HG02798 (cell line): ENCODE results near the gene COL4A3.
"Not testable (repeated sequence)": the region's sequence is repeated elsewhere in the genome, so short reads cannot be mapped to it uniquely, and the experiment has no call there.

Source experiments
- ATAC-seq: cut with Tn5 transposase; IDR thresholded peaks from one replicate; pipeline ENCODE4 v1.9.1; 2021; ENCODE audit warnings: mild to moderate bottlenecking; ENCODE audit not compliant: unreplicated experiment, poor library complexity

Gene COL4A3

GRCh38 chr2:227154986-227155774 lies 9.2 kb upstream of the COL4A3 start:
- no peak for ATAC-seq

DNA sequence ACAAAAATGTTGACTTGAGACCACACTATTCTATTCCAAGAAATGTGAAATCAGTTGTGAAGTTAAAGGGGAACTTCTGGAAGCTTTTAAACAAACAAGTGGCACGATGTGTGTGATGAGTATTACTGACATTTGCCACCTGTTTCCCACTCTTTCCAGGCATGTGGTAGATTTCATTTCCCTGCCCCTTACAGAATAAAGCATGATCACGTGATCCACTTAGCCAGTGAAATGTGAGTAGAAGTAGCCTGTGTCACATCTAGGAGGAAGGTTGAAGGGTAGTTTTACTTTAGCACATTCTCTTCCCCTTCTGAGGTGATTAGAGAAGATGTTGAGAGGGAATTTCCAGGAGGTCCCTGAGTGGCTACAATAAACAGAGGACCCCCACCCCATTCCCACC lies 4.3 kb upstream of the COL4A3 start:
- no peak for ATAC-seq

DNA sequence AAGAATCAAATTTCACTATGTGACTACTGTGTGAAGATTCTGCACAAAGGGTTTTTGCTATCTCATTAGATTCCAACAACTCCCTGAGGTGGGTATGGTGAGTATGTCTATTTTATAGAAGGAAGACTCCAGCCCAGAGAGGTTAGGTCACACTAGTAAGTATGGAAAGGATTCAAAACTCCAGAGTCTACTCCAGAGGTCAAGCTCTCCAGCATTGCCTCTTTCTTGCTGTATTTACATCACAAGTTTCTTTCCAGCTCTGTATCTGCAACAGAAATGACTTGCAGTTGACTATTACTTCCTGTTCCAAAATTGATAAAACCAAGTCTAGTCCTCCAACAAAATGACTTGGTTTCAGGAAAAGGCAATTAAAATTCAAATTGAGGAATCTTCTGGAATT lies 2.5 kb upstream of the COL4A3 start:
- ATAC-seq: no peak

DNA sequence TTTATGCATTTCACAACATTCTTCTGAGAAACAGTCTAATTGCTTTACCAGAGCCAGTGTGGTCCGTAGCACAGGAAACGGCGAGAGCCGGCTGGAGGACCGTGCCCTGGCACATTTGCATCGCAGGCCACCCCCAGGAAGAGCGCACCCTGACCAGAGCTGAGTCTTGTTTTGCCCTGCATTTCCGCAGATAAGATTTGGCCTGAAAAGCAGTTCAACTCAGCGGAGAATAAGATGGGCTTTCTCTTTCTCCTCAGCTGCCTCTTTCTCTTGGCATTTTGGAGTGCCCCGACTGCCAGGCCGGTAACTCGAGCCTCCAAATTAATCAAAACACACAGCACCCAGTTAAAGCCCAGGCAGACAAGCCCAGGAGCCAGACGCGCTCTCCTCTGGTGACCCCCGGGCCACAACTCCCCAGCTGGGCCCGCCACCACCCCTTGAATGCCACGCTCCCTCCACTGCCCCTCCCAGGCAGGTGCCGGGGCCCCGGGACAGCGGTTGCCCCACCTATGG lies 883 bp upstream of the COL4A3 start:
- ATAC-seq: peak; percentile 75

GRCh38 chr2:227164763-227165291 lies 403 bp downstream of the COL4A3 start:
- ATAC-seq: peak; percentile 65

DNA sequence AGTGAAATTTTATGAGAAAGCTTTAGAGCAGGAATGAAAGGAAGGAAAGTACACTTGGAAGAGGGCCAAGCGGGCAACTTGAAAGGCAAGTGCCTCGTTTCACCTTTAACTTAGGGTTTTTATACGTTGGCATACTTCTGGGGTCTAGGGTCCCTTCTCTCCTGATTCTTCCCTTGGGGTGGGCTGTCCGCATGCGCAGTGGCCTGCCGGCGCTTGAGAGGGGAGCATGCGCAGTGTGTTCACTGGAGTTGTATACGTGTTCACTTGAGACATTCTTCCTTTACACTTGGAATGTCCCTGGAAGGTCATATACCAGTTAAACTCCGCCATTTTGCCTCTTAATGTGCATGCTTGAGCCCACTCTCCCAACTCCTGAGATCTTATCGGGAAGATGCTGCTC lies 7.4 kb downstream of the COL4A3 start:
- ATAC-seq: not testable (repeated sequence)

DNA sequence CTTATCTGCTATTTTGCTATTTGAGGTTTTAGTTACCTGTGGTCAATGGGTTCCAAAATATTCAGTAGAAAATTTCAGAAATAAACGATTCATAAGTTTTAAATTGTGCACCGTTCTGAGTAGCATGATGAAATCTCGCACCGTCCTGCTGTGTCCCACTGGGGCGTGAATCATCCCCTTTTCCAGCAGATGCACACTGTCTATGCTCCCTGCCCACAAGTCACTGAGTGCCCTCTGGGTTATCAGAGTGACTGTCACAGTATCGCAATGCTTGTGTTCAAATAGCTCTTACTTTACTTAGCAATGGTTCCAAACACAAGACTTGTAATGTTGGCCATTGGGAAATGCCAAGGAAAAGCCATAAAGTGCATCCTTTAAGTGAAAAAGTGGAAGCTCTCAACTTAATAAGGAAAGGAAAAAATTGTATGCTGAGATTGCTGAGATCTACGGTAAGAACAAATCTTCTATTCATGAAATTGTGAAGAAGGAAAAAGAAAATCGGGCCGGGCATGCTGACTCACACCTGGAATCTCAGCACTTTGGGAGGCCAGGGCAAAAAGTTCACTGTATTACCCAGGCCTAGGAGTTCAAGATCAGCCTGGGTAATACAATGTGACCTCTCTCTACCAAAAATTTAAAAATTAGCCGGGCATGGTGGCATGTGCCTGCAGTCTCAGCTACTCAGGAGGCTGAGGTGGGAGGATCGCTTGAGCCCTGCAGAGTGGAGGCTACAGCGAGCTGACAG lies 13.3 kb downstream of the COL4A3 start:
- ATAC-seq: no peak

- ATAC-seq: no peak
Measured at GRCh38 chr2:227179988-227180685, 15.7 kb downstream of the COL4A3 start.

GRCh38 chr2:227180770-227181169 lies 16.3 kb downstream of the COL4A3 start:
- no peak for ATAC-seq

- no peak for ATAC-seq
Measured at GRCh38 chr2:227182765-227183164, 18.3 kb downstream of the COL4A3 start.

GRCh38 chr2:227183657-227184367 lies 19.4 kb downstream of the COL4A3 start:
- no peak for ATAC-seq

DNA sequence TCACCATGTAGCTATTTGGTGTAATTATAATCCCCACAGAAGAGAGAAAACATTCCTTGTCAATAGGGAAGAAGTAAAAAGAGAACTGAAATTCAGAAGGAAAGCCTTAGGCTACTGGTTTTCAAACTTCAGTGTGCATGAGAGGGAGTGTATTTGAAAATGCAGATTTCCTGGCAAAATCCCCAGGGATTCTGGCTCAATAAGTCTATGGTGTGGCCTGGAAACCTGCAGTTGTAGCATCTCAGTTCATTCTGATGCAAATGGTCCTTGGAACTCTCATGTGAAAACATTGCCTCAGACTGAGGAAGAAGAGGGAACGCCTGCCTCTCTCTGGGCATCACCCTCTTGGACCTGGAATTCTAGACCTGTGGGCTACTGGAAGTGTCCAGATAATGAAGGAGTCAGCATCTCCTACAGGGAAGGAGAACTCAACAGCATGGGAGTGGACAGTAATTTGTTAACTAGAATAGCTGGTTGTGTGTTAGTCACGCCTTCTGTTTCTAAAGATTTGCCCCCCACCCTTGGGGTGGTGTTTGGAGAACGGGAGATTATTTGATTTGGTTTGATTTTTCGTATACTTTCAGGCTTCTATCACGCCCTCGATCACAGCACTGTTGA lies 21.3 kb downstream of the COL4A3 start:
- no peak for ATAC-seq

- no peak for ATAC-seq
Measured at GRCh38 chr2:227186751-227187150, 22.3 kb downstream of the COL4A3 start.

- ATAC-seq: peak; percentile 76
Measured at GRCh38 chr2:227188292-227188691, 23.9 kb downstream of the COL4A3 start.

- no peak for ATAC-seq
Measured at GRCh38 chr2:227191367-227191766, 26.9 kb downstream of the COL4A3 start.

GRCh38 chr2:227192491-227192890 lies 28.1 kb downstream of the COL4A3 start:
- ATAC-seq: no peak

- no peak for ATAC-seq
Measured at GRCh38 chr2:227194219-227194618, 29.8 kb downstream of the COL4A3 start.

- ATAC-seq: no peak
Measured at GRCh38 chr2:227198866-227199265, 34.4 kb downstream of the COL4A3 start.

GRCh38 chr2:227201771-227202170 lies 37.3 kb downstream of the COL4A3 start:
- ATAC-seq: no peak

GRCh38 chr2:227204452-227204851 lies 40.0 kb downstream of the COL4A3 start:
- no peak for ATAC-seq
